Glomerular visceral epithelial cell (primary cell): ENCODE results near the gene MZF1.
"Not testable (repeated sequence)": the region's sequence is repeated elsewhere in the genome, so short reads cannot be mapped to it uniquely, and the experiment has no call there.

Source experiments
- DNase-seq: peaks from one replicate; pipeline ENCODE4 v3.0.0-alpha.2; 2016; ENCODE audit errors: extremely low spot score

MZF1 gene

DNA sequence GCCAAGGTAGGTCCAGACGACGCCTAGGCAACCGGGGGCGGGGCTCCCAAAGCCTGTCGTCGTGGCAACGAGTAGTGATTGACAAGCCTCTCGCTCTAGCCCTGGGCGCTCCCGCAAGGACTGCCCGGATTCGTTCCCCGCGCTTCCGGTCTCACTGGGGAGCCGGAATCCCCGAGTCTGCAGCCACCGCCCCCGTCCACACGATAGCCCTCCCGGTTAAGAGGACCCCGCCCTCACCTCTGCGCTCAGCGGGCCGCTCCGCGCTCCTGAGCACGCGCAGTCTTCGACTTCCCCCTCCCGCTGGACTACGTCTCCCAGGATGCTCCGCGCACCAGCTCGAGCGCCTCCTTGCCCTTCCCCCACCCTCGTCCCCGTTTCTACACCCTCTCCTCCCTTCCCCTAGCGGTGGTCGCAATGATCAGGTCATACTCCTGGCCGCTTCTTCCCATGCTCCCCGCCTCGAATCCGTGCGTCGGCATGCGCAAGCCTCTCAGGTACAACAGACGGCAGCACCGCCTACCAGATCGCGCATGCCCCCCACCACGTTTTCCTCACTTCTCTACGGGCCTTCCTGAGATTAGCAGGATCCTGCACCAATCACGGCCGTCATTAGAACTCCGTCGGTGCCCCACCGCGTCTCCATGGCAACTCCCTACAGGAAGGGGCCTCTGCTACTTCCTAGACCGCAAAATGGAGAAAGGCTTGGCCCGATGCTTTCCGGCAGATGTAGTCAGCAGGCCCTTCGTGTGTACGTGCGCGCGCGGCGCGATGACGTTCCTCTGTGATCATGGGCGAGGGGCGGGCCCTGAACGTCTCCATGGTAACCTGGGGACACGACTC lies at the start of gene MZF1:
Gene MZF1, minus strand, starts transcription at position 518 of the 840 bp plus-strand sequence. CDS start 1,946 bp downstream, outside the sequence.
- peak; percentile 100 for DNase-seq

DNA sequence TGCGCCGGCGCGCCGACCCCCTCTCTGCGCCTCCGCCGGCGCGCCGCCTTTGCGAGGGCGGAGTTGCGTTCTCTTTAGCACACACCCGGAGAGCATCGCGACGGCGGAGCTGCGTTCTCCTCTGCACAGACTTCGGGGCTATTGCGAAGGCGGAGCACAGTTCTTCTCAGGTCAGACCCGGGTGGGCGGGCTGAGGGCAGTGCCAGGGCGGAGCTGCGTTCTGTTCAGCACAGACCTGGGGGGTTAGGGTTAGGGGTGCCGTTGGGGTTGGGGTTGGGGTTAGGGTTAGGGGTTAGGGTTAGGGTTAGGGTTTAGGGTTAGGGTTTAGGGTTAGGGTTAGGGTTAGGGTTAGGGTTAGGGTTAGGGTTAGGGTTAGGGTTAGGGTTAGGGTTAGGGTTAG lies 34.1 kb upstream of the MZF1 start:
- not testable (repeated sequence) for DNase-seq

DNA sequence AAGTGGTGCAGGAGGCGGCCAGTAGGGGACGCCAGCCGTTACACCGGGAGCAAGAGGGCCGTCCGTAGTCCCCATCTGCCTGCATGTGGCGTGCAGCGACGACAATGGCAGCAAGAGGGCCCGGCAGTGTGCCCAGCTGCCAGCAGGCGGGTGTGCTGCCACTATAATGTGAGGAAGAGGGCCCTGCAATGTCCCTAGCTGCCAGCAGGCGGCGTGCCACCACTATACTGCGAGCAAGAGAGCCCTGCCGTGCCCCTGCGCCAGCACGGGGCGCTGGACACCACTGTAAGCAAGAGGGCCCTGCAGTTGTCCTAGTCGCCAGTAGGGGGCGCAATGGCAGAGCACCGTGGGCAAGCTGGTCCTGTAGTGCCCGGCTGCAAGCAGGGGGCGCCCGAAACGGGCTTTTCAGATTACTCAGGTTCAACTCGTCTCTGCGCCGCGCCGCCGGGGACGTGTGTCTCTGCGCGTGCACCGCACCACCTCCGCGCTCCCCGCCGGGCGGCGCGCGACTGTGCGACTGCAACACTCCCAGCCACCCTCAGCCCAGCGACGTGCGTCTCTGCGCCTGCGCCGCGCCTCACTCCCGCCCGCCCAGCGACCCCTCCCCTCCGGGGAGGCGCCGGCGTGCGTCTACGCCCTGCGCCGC lies 33.2 kb upstream of the MZF1 start:
- not testable (repeated sequence) for DNase-seq

DNA sequence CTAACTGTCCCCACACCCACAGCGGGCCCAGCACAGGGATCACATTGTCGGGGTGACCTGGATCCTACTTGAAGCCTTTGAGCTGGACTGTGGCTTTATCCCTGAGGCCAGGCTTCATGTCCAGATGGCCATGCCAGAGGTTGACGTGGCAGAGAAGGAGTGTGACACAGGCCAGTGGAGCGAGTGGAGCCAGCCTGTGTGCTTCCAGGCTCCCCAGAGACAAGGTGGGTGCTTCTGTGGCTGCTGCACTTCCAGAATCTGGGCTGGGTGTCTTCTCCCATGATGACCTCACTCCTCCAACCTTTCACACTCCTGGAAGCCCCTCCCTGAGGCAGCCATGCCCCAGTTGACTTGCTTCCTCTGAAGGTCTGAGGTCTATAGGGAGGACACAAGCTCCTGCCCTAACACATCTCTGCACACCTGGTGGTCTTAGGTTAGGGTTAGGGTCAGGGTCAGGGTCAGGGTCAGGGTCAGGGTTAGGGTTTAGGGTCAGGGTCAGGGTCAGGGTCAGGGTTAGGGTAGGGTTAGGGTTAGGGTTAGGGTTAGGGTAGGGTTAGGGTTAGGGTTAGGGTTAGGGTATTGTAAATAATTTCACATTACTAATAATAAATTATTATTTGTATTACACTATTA lies 13.1 kb upstream of the MZF1 start:
- no peak for DNase-seq

DNA sequence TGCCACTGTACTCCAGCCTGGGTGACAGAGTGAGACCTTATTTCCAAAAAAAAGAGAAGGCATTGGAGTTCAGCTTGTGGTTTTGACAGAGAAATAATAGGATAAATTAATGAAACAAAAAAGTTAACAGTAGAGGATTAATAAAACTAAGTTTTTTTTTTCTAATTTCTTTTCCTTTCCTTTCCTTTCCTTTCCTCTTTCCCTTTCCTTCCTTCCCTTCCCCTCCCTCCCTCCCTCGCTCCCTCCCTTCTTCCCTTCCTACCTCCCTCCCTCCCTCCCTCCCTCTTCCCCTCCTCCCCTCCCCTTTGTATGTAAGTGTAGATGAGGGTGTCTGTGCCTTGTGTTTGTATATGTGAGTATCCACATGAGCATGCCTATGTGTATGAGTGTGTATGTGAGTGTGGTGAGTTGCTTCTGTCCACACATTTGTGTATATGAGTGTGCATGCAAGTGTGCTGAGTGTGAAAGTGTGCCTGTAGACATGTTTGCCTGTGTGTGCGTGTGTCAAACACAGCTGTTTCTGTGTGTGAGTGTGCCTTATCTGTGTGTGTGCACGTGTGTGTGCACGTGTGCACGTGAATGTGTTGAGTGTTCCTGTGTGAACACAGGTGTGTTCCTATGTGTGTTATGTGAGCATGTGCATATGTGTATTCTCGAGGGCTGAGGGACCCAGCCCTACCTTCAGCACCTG lies 12.5 kb upstream of the MZF1 start:
- DNase-seq = no peak

DNA sequence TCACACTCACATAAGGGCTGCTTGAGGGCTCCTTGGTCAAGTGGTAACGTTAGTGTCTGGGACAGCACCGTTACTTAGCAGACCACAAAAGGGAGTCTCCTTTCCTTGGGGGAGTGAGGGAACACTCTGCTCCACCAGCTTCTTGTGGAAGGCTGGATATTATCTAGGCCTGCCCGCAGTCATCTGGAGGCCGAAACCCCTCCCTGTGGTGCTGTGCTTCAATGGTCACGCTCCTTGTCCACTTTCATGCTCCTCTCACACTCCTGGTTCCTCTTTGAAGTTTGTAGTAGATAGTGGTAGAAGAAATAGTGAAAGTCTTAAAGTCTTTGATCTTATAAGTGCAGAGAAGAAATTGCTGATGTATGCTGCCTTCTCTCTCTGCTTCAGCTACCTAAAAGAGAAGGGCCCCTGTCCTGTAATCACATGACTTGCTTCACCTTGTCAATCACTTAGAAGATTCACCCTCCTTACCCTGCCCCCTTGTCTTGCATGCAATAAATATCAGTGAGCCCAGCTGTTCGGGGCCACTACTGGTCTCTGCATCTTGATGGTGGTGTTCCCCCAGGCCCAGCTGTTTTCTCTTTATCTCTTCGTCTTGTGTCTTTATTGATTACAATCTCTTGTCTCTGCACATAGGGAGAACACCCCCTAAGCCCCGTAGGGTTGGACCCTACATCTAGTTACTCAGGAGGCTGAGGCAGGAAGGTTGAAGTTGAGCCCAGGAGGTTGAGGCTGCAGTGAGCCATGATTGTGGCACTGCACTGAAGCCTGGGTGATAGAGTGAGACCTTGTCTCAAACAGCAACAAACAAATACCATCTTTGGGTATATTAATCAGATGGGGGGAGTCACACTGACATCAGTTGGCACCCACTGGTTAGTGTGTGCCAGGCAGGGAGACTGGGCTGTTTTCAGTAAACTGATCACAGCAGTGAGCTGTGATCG lies 11.6 kb upstream of the MZF1 start:
- DNase-seq = no peak

DNA sequence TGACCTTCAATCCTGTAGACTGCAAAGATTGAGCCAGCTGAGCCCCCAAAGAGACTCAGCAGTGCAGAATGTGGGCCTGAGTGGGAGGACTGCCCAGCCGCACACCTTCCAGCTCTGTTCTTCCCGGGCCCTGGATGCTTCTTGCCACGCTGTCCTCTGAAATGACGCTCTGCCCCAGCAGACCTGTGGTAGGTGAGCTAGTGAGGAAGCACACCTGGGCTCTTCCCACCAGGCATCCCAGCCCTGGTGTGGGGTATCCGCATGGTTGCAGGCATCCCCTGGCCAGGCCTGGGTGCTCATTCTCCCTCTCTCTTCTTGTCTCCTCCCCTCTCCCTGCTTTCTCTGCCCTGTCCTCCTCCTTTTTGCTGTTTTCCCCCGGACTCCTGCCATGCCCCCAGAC lies 9.8 kb upstream of the MZF1 start:
- no peak for DNase-seq

DNA sequence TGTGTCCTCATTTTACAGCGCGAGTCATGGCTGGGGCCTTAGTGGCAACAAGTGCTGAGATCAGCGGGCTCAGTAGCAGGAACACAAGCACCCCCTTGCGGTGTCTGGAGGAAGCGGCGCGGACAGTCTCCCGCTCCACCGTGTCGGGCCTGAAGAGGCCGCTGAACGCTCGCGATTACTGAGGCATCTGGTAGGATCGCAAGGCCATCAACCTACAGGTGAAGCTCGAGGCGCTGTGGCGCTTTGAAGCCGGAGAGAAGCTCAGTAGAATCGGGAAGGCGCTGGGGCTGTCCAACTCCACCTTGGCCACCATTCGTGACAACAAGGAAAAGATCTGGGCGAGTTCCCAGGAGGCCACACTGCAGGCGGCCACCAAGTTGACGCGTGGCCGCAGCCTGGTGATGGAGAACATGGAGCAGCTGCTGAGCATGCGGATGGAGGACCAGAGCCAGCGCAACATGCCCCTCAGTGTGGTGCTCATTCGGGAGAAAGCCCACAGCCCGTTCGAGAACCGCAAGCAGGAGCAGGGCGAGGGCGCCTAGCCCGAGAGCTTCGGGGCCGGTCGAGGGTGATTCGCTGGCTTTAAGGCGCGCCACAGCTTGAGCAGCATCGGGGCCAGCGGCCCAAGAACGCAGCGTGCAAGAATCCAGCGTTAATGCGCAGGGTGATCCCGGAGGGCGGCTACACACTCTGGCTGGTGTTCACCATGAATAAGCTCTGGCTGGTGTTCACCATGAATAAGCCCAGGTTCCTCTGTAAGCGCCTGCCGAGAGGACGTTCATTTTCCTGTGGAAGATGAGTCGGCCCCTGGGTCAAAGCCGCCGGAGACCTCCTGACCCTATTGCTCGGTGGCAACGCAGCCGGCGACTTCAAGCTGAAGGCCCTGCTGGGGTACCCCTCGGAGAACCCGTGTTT lies 8.3 kb upstream of the MZF1 start:
- DNase-seq = no peak

DNA sequence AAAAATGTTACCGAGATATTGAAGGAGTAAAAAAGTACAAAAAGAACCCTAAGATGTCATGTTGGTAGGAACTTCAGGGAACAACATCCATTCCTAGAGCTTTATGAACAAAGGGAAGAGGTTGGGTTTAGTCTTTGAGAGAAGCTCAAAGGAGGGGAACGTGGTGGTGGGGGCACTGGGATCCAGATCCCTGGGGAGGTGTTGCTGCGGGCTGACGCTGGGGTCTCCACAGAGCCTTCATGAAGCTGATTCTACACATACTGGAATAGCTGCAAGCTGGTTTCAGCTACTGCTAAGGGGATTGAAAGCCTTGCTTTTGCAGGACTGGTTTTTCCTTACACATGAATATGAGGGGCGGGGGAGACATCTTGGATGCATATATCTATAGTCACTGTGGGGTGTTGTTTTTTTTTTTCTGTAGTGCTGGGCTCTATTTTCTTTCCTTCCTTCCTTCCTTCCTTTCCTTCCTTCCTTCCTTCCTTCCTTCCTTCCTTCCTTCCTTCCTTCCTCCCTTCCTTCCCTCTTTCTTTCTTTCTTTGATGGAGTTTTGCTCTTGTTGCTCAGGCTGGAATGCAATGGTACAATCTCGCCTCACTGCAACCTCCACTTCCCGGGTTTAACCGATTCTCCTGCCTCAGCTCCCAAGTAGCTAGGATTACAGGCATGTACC lies 6.5 kb upstream of the MZF1 start:
- no peak for DNase-seq

DNA sequence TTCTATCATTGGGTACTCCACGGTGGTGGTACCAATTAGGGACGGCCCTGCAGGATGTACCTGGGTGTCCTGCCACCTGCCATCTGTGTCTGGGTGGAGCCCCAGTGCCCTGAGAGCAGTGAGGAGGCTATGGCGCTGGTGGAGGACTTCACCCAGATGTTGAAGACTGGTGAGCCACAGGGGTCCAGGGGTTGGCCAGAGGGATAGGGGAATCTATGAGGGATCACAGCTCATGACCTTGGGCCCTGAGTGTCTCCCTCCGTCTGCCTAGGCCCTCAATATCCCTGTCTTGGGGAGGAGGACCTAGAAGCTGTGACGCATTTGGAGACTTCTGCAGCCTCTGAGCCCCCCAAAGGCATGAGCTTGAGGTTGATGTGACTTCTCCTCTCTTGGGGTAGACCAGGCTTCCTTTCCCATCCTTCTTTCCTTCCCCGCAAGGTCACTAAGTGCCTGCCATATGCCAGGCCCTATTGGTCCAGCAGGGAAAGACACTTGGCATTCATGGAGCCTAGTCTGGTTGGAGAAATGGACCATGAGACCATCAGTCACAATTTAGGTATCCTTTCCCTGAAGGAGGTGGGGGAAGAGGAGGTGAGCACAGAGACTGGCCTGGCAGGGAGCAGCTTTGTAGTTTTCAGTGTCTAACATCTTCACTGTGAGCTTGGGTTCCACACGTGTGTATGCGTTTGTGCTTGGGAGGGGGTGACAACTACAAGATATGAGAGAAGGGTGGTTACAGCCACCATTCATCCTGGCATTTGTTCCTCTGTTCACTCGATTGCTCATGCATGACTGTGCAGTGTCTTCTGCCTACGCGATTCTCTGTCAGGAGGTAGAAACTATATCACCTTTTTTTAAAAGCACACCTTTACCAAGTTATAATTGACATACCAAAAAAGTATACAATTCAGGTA lies 5.1 kb upstream of the MZF1 start:
- no peak for DNase-seq

DNA sequence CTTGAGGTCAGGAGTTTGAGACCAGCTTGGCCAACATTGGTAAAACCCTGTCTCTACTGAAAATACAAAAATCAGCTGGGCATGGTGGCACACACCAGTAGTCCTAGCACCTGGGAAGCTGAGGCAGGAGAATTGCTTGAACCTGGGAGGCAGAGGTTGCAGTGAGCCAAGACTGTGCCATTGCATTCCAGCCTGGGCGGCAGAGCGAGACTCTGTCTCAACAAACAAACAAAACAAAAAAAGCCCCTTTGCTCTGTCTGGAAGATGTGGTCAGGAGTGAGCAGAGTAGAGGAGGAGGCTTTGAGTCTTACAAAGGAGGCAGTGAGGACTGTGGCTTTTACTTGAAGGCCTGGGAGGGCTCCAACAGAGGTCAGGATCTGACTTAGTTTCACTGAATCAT lies 4.4 kb upstream of the MZF1 start:
- DNase-seq = not testable (repeated sequence)

DNA sequence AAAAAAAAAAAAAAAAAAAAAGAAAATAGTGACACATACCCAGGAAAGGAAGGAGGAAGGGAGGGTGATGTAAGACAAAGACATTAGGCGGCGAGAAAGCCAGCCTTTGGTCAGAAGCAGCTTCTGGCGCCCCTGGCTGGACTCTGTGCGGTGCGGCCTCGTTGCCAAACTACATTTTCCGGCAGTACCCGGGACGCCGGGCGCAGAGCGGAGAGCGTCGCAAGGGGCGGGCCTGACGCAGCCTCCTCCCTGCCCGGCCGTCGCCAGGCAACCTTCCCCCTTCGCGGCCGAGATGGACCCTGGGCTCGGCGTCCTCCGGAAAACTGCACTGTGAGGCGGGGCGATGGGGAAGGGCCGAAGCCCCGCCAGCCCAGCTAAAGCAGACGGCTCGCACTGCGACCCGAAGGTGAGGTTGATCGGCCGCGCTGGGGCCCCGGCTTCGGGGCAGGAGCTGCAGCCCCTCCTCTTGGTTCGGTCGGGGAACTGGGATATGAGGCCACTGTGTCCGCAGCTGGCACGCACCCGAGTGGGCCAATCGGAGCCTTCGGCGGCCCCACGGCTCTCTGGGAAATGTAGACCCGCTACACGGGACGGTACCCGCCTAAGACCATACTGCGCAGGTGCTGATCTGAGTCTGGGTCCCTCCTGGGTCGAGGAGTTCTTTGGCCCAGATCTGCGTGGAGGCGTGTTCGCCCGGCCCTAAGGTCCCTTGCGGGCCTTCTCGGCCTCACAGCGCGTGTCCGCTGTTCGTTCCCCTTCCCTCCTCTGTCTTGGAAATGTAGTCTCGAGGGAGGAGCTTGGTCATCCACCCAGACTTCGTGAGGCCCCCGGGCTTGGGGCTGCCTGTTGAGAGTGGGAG lies 2.3 kb upstream of the MZF1 start:
- peak; percentile 91 for DNase-seq

DNA sequence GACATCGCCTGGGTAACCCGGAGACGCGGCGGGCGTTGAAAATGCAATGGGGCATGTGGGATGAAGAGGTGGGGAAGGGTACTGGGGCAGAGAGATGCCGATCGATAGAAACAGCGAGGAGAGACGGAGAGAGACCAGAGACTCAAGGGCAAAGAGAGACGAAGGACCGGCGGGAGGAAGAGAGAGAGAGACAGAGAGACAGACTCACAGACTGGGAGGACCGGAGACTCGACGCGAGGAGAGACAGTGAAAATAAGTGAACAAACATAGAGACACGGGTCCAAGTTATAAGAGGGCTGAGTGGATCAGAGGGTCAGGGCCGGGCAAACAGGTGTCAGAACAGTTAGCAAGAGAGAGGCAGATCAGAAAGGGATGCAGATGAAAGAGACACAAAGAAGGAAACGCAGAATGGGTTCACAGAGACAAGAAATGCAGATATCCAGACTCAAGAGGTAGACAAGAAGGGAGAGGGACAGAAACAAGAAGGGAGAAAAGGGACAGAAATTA lies 576 bp upstream of the MZF1 start:
- DNase-seq = no peak

DNA sequence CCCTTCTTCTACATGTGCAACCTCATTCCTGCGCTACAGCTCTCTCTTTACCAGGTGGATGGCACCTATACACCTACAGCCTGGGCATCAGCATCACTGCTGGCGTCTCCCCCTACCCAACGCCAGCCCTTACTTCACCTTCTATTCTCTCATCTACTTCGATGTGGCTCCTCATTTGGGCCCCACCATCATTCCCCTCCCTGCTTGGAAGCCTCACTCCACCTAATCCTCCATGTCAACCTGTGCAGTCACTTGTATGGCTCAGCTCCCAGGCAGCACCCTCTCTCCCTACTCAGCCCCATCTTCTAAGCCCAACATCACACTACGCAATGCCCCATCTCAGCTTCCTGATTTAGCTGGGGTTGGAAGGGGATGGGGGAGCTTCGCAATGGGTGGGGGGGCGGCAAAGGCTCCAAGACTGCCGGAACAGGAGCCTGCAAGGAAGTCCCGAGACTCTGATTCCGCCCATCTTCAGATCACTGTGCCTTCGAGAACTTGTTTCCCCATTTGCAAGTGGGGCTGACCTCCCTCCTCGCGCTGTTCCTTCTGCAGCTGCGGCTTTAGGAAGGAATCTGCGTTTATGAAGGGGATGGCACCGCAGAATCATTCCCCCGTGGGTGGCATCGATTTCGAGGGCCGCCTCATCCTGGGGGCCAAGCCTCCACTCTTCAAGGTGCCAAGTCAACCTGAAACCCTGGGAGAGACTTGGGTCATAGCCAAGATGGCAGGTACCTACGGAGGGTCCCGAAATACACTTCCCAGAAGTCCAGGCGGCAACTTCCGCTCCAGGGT lies 913 bp downstream of the MZF1 start:
- DNase-seq = no peak

DNA sequence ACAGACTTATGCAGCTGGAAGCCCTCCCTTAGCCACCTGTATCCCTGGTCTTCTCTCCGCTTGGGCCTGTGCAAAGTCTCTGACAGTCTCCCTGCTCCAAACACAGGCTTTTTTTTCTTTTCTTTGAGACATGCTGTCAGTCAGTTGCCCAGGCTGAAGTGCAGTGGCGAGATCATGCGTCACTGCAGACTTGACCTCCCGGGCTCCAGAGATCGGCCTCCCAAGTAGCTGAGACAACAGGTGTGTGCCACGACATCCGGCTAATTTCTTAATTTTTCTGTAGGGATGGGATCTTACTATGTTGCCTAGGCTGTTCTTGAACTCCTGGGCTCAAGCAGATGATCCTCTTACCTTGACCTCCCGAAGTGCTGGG lies 1.6 kb downstream of the MZF1 start:
- no peak for DNase-seq

DNA sequence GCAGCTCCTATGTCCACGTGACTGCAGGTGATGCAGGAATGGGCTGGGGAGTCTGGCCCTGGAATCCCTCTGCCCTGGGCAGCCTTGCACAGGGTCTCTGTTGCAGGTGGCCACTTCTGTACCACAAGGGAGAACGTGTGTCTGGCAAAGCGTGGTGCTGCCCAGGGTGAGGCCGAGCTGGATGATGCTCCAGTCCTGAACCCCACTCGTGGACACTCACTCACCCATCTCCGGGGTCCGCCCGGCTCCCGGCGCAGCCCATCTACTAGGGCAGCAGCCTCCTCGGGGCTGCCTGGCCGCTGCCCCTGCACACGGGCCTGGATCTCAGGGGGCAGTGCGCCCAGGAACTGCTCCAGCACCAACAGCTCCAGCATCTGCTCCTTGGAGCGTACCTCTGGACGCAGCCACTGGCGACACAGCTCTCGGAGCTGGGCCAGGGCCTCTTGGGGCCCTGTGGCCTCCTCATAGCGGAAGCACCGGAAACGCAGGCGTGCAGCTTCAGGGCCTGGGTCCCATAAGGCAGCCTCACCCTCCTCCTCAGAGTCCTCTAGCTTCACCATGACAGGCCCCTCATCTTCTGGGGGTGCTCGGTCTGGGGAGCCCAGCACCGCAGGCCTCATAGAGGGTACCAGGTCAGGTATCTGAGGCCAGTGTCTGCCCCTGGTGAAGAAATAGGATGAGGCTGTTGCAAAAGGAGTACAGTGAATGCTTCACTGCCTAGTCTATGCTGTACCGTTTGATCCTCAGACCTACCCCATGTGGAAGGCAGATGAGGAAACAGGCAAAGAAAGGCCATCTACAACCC lies 2.2 kb downstream of the MZF1 start:
- DNase-seq = no peak
